HG03025 (cell line): Measurements from ENCODE around the gene GALNT9.

Source experiments
- ATAC-seq: cut with Tn5 transposase; IDR thresholded peaks from one replicate; pipeline ENCODE4 v1.9.1; 2021; ENCODE audit warnings: mild to moderate bottlenecking, moderate library complexity; ENCODE audit not compliant: unreplicated experiment, low FRiP score

Gene GALNT9

DNA sequence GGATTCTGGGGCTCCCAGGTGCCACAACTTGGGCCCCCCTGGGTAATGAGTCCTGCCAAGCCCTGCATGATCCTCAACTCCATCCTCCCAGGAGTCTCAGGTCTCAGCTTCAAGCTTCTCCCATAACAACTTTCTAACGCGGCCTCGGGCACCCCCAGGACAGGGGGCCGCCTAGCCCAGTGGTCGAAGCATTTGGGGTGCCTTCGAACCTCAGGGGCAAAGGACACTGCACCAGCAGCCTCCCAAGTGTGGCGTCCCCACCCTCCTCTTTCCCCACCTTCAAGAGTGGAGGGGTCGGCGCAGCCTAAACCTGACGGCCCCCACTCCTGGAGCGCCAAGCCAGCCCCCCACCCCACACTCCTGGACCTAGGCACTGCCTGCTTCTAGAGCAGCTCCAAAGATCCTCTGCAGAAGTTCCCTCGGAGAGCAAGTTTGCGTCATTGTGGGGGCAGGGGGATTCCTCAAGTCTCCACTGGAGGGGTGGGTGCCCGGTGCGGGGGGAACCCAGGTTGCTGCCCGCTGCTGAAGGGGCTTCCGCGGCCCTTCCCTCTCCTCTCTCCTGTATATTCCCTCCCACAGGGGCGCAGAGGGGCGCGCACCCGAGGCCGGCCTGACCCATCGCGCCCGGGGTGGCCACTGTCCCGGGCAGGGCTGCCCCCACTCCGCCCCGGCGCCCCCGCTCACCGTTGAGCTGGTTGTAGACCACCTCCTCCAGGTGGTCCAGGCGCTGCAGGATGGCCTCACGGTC is 933 bp downstream of the GALNT9 start:
- ATAC-seq: no peak

DNA sequence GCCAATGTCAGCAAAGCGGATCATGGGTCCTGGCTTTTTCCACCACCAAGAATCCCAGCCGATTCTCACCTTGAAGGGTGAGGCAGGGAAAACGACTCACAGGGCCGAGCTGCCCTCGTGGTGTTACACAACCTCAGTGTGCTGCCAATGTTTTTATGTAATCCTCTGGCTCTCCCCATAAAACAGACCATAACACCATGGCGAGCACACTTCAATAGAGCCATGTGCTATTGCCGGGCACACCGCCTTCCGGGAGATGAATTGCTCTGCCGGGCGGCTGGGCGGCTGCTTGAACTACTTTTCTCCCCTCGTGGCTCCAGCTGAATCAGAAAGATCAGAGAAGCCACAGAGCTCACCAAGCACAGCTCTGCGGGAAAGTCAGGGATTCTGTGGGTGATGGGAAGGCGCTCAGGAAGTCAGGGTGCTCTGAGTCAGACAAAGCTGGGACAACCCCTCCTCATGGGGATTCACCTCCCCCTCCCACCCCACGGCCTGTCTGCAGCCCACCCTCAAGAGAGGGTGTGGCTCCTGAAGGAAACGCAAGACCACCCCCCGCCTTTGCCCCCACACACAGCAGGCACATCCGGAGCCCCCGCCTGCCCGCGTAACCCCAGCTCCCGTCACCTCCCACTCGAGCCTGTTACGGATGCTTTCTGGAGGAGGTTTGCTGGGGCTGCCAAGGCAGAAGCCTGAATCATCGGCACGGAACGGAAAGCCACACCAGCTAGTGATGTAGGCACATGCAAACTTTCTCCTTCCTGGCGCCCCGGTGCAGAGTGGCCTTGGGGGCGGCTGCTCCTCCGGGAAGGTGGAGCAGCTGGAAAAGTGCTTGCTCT is 1.8 kb downstream of the GALNT9 start:
- ATAC-seq: no peak

DNA sequence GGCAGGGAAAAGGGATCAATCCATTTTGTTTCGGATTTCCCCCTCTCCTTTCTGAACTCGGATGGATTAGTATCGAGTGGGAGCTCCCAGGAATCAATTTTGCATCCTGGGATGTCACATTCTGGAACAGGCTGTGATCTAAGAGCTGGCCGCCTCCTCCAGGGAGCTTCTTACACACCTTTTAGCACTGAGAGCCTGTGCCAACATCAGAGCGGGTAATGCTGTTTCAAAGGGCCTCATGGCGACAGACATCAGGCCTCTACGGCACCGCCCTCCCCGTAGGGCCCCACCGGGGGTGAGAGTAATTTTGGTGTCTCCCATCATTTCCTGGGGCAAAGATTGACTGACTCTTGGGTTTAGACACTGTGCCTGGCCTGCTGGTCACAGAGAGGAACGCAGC is 2.7 kb downstream of the GALNT9 start:
- no peak for ATAC-seq

DNA sequence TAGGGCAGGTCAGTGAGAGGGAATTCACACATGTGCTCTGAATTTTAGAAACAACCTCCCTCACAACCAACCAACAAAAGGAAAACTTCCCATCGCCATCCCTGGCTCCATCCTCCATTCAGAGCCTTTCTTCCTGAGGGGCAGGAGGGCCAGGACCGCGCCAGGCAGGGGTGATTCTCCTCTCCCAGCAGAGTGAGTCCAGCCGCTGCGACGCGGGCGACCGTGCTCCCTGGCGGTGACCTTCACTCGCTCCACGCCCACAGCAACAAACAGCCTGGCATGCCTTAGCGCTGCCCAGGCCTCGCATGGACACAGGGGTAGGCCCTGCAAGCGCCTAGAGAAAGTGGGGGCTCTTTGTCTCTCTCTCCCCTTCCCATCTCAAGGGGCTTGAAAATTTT is 3.7 kb downstream of the GALNT9 start:
- no peak for ATAC-seq

DNA sequence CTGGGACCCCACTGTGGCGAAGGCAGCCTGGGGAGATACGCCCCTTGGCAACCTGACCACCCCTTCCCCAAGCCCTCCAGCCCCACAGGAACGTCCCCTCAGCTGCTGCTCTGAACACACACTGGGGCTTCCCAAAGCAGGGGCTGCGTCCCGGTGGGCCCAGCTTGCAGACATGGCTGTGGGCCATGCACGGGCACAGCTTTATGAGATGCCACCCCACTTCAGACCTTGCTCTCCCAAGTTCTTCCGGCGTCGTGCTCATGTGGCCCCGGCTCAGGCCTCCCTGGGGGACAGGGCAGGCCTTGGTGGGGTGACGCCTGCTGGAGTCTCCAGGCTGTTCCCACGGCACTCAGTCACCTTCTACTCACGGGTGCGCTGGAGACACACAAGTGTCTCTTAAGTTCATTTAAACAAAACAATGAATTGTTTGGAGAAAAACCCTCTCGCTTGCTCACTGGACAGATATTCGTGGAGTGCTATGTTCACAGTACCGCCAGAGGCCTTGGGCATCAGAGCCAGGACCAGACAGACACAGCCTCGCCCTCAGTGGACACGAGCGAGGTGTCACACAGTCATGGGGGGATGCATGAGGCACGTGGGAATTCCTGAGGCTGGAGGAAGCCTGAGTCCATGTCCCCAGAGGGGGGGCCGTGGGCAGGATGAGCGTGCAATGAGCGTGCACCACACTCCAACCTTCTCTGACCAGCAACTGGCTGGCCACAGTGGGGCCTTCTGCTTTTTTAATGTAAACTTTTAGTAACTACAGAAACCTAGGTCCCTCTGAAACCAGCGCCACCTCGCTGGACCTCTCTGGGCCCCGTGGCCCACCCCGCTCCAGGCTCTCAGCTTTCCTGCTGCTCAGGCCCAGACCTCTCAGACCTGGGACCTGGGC is 4.3 kb downstream of the GALNT9 start:
- ATAC-seq: no peak

DNA sequence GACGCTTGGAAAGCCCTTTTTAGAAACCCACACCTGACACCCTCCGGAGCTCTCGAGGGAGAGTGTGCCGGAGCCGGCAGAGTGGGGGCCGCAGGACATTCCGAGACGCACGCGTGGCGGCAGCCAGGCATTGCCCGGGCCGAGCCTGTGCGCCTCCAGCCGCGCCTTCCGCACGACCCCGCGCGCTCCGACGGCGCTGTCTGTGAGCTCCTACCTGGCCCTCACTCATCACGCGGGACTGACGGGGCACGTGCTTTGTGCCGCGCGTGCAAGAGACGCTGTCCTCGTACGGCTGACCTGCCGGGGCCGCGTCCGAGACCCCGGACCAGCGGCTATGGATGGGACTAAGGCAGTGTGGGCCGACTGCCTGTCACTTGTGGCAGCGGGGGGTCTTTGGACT is 5.2 kb downstream of the GALNT9 start:
- no peak for ATAC-seq

DNA sequence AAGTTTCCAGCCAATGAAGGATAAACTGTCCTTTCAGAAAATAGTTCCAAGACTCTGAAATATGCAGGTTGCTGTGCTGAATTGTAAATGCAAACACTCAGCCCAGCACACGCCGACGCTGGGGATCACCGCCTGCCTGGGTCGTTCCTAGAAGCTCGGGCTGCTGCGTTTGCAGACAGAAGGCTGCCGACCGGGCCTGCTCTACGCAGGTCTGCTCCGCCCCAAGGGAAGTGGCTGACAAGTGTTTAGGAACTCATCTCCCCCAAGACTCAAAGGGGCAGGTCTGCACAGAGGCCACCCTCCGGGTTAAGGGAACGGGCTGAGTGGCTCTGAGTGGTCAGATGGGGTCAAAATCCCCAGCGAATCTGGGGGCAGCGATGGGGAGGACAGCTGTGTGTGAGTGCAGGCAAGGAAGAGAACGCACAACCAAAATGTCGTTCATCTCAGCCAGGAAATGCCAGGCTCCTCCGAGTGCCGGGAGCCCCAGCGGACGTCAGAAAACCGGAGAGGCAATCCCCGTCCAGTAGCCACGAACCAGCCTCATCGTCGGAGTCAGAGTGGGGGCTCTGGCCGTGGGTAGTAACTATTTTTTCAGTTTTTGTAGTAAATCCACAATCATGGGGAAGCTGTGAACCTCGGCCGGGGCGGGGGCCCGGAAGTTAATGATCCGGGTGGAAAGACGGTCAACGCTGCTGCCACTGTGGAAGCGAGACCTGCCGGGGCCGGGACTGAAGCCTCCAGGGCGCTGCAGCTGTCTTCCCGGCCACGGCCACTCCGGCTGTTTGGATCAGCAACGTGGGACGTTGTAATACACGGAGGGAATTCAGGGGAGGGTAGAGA is 6.0 kb downstream of the GALNT9 start:
- ATAC-seq: no peak

DNA sequence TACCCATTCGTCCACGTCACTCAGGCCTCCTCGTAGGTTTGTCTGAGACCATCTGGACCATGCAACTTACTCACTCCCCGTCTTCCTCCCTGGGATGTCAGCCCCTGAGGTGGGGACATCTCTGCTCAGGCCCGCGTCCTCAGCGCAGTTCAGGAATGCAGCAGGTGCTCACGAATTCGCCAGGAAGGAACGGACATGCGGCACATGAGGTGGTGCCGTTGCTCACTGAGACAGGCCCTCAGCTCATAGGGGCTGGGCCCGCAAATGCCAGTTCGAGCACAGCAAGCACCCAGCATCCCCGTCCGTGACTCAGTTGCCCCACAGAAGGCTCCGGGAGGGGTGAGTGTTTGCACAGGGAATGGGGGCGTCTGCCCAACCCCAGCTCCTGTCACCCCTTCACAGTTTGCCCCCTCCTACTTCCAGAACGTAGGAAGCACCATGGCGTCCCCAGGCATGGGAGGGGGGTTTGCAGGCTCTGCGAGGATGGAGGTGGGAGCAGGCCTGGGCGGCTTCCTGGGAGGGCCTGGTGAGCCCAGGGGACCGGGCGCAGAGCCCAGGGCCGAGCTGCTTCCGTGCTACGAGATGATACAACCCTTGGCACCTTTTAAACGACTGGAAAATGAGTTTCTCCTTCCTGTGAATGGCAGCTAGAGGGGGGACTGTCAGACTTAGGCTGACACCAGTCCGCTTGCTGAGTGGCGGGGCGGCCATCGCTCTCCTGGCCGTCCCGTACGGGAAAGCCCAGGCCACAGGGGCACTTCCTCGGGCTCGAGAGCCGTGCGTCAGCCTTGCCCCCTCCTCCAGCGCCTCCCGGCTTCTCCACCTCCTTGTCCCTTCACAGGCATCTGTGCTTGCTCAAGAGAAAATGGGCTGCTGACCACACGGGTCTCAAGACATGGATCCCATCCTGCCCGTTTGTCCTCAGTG is 6.9 kb downstream of the GALNT9 start:
- ATAC-seq: no peak

DNA sequence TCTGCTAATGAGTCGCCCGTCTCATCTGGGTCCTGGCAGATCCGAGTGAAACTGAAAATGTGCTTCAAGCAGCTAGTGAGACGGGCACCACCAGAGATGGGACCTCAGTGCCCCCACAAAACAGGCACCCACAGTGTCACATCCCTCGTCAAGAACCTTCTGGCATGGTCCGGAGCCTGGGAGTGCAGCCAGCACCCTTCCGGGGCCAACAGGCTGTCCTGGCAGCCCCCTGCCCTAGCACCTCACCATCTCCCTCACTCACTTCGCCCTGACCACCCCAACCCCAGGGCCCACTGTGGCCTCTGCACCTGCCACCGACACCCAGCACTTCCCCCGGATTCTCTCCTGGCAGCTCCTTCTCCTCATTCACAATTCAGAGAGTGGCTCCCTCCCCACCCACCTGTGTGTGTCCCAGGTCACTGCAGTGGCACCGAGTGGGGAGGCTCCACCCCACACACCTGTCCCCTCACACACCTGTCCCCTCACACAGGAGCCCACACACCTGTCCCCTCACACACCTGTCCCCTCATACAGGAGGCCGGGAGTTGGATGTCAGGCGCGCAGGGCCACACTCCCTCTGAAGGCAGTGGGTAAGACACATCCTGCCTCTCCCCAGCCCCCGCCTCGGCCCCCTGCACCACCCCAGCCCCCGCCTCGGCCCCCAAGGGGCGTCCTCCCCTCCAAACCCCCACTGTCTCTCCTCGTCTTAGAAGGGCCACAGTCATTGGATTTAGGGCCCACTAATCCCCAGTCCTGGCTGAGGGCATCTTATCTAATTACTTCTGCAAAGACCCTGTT is 7.9 kb downstream of the GALNT9 start:
- no peak for ATAC-seq

DNA sequence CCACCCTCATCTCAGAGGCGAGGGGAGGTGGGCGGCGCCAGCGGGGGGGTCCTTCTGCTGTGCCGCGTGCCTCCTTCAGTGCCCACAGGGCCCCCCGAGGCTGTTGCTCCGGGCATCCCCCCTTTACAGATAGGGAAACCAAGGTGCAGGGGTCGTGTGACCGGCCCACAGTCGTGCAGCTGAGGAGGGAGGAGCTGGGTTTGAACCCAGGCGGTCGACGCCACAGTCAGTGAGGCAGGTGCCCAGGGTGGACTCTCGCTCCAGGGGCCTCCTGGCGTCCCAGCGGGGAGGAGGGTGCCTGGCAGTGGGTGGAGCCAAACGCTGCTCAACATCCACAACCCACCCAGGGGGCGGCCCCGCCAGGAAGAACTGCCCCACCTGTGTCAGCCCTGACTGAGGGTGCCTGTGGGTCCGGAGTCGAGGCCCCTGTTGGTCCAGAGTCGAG is 8.6 kb downstream of the GALNT9 start:
- no peak for ATAC-seq

DNA sequence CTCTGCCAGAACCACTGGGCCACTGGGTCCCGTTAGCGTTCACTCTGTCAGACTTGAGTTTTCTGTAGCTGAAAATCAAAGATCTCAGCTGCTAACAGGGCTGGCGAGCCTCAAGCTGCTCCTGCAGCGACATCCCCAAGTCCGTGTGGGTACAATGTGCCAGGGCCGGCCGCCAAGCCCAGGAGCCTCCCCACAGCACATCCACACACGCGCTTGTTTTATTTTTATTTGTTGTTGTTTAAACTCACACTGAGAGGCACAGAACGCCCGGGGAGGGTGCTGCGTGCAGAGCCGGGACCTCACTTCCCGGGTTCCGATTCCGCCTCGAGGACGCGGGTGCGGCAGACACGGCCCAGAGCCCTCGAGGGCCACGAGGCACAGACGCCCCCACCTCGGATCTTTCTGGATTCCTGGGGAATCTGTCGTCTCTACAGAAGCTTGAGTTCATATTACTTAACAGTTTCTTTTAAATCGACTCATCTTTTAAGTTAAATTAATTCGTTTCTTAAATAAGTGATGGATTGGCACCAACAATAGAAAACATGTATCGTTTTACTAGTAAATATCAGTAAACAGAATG is 9.3 kb downstream of the GALNT9 start:
- ATAC-seq: no peak

DNA sequence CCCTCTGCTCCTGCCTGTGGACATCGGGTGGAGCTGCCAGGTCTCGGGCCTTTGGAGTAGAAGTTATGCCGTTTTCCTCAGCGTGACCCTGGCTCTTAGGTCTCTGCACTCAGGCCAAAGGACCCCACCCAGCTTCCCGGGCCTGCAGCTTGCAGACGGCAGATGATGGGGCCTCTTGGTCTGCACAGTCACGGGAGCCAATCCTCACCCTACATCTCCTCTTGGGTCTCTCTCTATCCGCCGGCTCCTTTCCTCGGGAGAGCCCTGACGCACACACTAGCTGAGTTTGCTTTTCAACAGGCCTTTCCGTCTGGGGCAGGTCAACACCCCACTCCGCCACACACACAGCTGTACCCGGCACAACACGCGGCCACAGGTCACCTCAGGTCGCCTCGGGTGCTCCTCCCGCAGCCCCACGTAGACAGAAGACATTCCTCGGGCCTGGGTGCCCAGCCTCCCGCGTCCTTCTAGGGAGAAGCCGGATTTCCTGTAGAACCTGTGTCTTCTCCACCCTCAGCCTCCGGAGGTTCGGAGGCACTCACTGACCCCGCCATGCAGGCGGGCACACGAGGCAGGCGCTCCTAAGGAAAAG is 9.9 kb downstream of the GALNT9 start:
- ATAC-seq: no peak

DNA sequence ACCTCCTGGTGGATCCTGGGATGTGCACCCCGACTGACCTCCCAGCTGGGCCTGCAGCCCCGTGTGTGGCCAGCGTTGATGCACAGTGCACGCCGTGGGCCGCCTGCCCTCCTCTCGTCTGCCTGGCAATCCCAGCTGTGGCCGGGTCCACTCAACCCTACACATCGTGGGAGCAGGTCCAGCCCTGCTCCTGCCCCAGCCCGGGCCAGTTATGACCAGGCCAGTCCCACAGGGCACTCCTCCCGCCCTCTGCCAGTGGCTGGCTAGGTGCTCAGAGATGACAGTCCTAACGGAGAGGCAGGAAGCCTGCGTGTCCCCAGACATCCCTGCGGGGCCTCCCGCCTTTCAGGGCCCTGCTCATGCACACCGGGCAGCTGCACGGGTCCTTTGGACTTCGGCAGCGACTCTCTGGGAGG is 10.8 kb downstream of the GALNT9 start:
- no peak for ATAC-seq

DNA sequence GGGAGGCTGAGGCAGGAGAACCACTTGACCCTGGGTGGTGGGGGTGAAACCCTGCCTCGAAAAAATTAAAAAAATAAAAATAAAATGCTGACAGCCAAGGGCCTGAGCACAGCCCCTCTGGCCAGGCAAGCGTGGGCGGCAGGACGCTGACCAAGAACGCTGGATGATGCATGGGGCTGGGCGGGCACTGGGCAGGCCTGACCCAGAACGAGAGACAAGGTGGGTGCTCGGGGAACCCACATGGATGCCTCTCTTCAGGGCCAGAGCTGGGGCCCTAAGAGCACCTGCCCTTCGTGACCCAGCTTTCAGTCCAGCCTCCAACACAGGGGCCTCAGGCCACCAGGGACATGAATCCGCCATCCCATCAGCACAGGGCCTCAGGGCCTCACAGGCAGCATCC is 11.3 kb downstream of the GALNT9 start:
- ATAC-seq: no peak

DNA sequence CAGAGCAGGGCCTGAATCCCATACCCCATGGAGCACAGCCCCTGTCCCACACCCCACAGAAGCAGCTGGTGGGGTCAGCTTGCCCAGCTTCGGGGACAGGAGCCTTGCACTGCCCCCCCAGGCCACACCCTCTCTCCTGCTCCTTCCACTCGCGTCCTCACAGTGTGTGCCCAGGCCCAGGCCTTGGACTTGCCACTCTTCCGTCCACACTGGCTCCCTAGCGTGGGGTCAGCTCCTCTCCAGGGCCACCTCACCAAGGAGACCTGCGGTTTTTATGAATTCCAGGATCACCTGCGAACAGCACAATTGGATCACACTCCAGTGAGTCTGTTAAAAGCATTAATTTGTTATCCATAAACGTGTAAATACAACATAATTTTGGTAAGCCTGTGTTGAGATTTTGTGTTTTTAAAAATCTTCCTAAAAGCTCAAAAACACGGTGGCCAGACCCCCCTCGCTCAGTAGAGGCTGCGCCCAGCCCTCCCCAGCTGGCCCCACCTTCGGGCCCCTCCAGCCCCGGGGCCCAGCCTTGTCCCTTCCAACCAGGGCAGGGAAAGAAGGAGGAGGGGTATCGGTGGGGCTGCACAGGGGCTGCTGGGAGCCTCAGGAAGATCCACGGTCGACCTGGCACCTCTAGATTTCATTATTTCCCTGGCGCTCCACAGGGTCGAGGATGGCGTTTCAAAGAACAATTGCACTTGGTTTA is 12.0 kb downstream of the GALNT9 start:
- no peak for ATAC-seq

DNA sequence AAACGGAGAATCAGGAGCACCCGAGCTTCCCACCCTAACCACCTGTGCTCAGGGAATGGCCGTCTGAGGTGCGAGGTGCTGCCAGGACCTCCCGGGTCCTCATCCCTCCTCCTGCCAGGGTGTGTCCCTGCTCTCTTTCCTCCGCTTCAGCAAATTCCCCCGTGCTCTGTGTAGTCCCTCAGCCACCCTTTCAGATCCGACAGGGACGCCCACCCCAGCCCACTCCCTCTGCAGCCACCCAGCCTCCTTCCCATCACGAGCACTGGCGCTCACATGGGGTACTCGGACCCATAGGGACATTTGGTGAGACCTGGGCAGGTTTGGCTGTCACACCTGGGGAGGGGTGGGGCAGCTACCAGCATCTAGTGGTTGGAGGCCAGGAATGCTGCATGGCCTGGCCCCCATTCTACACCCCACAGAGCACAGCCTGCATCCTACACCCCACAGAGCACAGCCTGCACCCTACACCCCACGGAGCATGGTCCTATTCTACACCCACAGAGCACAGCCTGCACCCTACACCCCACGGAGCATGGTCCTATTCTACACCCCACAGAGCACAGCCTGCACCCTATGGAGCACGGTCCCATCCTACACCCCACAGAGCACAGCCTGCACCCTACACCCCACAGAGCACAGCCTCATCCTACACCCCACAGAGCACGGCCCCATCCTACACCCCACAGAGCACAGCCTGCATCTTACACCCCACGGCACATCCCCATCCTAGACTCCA is 12.7 kb downstream of the GALNT9 start:
- no peak for ATAC-seq
